Thoracic aorta (tissue), 2 donors: ENCODE measurements around the gene UBXN4. TPM values are rescaled to one million over a fixed set of nuclear protein-coding genes. Genes with fewer than 3 reads are reported as not detected.

Source experiments
- ATAC-seq: fragments of 150-250 bp; one replicate; pipeline ENCODE4 v1.8.0; 2017; ENCODE audit warnings: low read depth; ENCODE audit not compliant: insufficient number of reproducible peaks, low FRiP score
- DNase-seq: peaks from one replicate; pipeline ENCODE4 v3.0.0-alpha.2; 2020; ENCODE audit warnings: low spot score
- H3K27ac ChIP-seq, 2 donors: fragments of 200-600 bp; sonication (generic); 1 replicate in 1 of 2; 2 replicates in 1 of 2; pipeline ENCODE4 v1.5.1; 2016; ENCODE audit warnings: mild to moderate bottlenecking in 2 of 2, moderate library complexity in 2 of 2
- H3K27me3 ChIP-seq: fragments of 200-600 bp; sonication (generic); replicated peaks from 2 replicates; pipeline ENCODE4 v1.6.0; 2016; ENCODE audit warnings: mild to moderate bottlenecking; ENCODE audit not compliant: insufficient read depth
- H3K36me3 ChIP-seq: fragments of 200-600 bp; sonication (generic); one replicate; pipeline ENCODE4 v1.5.1; 2016
- H3K4me1 ChIP-seq, 2 donors: fragments of 200-600 bp; sonication (generic); 1 replicate in 1 of 2; 2 replicates in 1 of 2; pipeline versions ENCODE4 v1.5.1 to v1.6.0; 2016; ENCODE audit warnings: low read depth in 2 of 2, mild to moderate bottlenecking in 1 of 2; ENCODE audit not compliant: control insufficient read depth in 1 of 2
- H3K4me3 ChIP-seq: fragments of 200-600 bp; sonication (generic); 2 replicates; pipeline ENCODE4 v1.5.1; 2016; ENCODE audit warnings: mild to moderate bottlenecking
- H3K9me3 ChIP-seq: fragments of 200-600 bp; sonication (generic); 2 replicates; pipeline ENCODE4 v1.5.1; 2016
- total RNA-seq, 2 donors: library from RNA; depleted of rRNA; stranded (reverse); fragments of >200 nt; gene quantifications; one replicate each; pipeline versions ENCODE4 v1.1.0 to v1.2.3, GENCODE V29; 2016
- TF ChIP-seq, protein P1 (sequence below): fragments of 200-600 bp; sonication (generic); IDR thresholded peaks from one replicate; pipeline ENCODE4 v1.5.1; 2019; ENCODE audit warnings: antibody characterized with exemption

Gene UBXN4
- total RNA-seq, 2 donors from 2014 or later, result 44.8 to 126 TPM

DNA sequence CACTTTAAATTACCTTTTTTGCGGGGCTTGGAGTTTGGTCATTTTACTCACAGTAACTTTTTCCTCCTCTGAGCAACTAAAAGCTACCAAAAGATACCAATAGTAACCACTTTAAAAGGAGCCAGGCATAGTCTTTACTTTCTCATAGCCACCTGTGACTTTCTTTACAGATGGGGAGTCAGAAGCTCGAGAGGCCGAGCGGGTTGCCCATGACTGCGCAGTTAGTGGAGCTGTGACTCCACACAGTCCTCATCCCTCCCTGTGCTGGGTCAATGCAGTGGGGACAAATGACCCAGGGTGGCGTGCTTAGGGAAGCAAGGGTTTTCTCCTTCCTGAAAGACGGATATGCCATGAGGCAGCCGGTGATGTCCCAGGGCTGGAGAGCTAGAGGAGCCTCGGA, 83.5 kb downstream of the UBXN4 start:
- TF ChIP-seq, protein P1, sequence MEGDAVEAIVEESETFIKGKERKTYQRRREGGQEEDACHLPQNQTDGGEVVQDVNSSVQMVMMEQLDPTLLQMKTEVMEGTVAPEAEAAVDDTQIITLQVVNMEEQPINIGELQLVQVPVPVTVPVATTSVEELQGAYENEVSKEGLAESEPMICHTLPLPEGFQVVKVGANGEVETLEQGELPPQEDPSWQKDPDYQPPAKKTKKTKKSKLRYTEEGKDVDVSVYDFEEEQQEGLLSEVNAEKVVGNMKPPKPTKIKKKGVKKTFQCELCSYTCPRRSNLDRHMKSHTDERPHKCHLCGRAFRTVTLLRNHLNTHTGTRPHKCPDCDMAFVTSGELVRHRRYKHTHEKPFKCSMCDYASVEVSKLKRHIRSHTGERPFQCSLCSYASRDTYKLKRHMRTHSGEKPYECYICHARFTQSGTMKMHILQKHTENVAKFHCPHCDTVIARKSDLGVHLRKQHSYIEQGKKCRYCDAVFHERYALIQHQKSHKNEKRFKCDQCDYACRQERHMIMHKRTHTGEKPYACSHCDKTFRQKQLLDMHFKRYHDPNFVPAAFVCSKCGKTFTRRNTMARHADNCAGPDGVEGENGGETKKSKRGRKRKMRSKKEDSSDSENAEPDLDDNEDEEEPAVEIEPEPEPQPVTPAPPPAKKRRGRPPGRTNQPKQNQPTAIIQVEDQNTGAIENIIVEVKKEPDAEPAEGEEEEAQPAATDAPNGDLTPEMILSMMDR, result no peak
- H3K4me1 ChIP-seq, result no peaks in the 10 kb centered on the region
- ATAC-seq, result no peak
- H3K9me3 ChIP-seq, result no peaks in the 10 kb centered on the region
- no peak overlapping the region for H3K4me3 ChIP-seq
- H3K27ac ChIP-seq, result no peak overlapping the region
- H3K36me3 ChIP-seq, result no peaks in the 10 kb centered on the region
- DNase-seq, result no peak
- no peaks in the 10 kb centered on the region for H3K27me3 ChIP-seq

DNA sequence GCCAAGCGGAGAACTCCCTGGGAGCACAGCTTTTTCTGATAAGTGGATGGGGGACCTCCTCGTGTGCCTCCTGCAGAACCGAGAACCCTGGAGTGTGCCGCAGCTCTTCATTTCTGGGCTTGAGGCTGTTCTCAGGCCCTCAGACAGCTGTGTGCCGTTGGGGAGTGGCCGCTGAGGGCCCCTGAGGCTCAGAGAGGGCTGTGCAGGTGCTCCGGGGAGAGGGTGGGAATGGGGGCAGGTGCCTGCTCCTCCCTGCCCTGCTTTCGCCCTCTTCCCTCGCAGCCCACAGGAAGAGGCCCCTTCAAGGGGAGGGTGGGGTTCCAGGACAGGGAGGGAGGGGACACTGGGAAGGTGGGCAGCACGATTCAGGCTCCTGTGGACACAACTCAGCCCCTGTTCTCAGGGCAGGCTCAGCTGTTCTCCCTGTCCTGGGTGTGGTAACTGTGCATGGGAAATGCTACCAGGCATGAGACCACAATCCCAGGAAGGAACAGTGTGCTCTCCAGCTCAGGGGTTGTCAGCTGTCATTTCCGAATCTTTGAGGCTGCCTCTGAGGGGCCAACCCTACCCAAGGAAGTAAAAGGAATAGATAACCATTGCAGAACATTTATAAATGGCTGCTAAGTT, 84.0 kb downstream of the UBXN4 start:
- H3K27ac ChIP-seq, result no peak overlapping the region
- H3K27me3 ChIP-seq, result no peaks in the 10 kb centered on the region
- no peak for DNase-seq
- TF ChIP-seq, protein P1, result no peak
- H3K4me3 ChIP-seq, result no peak overlapping the region
- no peaks in the 10 kb centered on the region for H3K9me3 ChIP-seq
- H3K36me3 ChIP-seq, result no peaks in the 10 kb centered on the region
- no peak for ATAC-seq
- H3K4me1 ChIP-seq, result no peaks in the 10 kb centered on the region

DNA sequence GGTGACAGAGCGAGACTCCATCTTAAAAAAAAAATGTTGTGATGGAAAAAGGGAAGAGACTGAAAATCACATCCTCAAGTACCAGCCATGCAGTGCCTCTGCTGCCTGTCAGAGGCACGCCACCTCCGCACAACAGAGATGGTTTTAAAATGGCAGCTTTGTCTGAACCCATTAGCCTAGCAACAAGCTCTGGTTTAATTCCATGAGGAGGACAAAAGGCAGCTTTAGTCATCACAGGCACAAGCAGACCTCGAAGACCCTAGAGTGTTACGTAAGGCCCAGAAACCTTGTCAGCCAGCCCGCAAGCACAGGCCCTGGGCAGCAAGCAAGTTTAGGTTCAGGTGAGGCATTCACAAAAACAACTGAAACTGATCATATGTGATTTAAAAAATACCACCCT, 84.9 kb downstream of the UBXN4 start:
- Histone ChIP-seq H3K27ac (no peak overlapping the region), H3K27me3 (no peaks in the 10 kb centered on the region), H3K9me3 (no peaks in the 10 kb centered on the region), H3K4me1 (no peaks in the 10 kb centered on the region), H3K4me3 (no peak overlapping the region), H3K36me3 (no peaks in the 10 kb centered on the region)
- DNase-seq, result no peak
- ATAC-seq, result no peak
- TF ChIP-seq, protein P1, result no peak

DNA sequence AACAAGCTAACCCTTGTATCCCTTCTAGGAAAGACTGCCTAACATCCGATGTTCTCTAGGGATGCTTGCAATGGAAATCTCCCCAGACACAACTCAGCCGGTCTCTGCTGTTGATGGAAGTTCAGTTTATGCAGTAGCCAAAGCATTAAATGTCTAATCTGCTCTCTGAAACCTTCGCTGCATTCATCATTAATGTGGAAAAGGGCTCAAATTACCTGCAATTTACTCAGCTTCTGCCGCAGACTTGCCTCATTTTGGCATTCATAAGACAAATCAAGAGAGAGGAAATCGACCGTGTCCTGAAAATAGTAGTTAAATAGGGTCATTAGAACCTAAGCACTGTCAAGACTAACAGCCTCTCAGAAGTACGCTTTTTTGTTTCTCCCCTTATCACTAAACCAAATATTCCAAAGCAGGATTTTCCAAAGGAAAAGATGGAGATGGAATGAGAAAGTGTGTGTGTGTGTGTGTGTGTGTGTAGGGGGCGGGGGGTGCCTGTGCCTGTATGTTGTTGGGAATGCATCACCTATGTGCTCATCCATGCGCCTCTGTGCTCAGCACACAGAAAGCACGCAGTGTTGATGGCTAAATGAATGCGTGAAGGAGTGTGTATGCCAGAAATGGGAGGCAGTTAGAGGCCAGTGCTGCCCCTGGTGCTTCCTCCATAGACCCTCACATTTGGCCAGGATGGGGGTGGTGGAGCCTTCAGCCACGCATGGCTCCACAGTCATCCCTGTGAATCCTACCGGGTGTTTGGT, 87.9 kb downstream of the UBXN4 start:
- Histone ChIP-seq H3K4me3 (no peak overlapping the region), H3K9me3 (no peaks in the 10 kb centered on the region), H3K27ac (no peak overlapping the region), H3K27me3 (no peaks in the 10 kb centered on the region), H3K36me3 (no peaks in the 10 kb centered on the region), H3K4me1 (no peaks in the 10 kb centered on the region)
- no peak for DNase-seq
- TF ChIP-seq, protein P1, result no peak
- ATAC-seq, result no peak

DNA sequence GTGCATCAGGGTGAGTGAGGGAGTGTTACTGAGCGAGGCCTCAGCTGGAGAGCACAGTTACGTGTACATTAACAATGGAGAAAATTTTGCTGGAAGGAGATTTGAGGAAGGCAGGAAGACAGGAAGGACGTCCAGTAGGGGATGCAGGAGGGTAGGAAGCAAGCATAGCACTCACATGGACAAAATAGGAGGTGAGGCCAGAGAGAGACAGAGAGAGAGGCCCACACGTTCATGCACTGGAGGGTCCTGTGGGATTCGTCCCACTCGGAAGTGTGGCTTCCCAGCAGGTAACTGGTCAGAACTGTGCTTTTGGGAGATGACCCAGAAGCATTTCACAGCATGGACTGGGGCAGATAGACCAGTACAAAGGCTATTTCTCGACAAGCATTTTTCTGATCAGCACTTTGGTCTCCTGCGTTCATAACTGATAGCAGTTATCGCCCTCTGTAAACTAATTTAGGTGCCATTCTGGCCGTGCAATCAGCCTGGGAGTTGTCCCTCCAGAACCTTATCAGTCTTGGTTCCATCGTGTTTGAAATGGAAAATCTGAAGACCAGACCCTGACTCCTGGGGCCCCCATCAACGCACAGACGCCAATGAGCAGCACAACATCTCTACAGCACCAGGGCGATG, 89.6 kb downstream of the UBXN4 start:
- Histone ChIP-seq H3K9me3 (no peaks in the 10 kb centered on the region), H3K4me3 (no peak overlapping the region), H3K4me1 (no peaks in the 10 kb centered on the region), H3K36me3 (no peaks in the 10 kb centered on the region), H3K27ac (no peak overlapping the region), H3K27me3 (no peaks in the 10 kb centered on the region)
- TF ChIP-seq, protein P1, result no peak
- no peak for ATAC-seq
- no peak for DNase-seq
